Tibial nerve (tissue), 3 donors: ENCODE measurements around the gene ATP11A.

Experiments used
- POLR2A ChIP-seq, 2 donors: fragments of 450-650 bp; IDR thresholded peaks; one replicate each; pipeline ENCODE4 v1.6.1; 2017; ENCODE audit warnings: antibody characterized with exemption in 2 of 2, mild to moderate bottlenecking in 2 of 2, moderate library complexity in 2 of 2
- TF ChIP-seq, protein P1 (sequence below), 5 experiments: fragments of 200-600 bp in 3 of 5; fragments of 450-650 bp in 2 of 5; sonication (generic) in 3 of 5; IDR thresholded peaks; one replicate each; pipeline ENCODE4 v1.5.1; 2016 to 2019; ENCODE audit warnings: antibody characterized with exemption in 5 of 5, mild to moderate bottlenecking in 3 of 5, moderate library complexity in 2 of 5

GRCh38 chr13:112692104-112692503, 2.3 kb downstream of the ATP11A start:
- TF ChIP-seq, protein P1, sequence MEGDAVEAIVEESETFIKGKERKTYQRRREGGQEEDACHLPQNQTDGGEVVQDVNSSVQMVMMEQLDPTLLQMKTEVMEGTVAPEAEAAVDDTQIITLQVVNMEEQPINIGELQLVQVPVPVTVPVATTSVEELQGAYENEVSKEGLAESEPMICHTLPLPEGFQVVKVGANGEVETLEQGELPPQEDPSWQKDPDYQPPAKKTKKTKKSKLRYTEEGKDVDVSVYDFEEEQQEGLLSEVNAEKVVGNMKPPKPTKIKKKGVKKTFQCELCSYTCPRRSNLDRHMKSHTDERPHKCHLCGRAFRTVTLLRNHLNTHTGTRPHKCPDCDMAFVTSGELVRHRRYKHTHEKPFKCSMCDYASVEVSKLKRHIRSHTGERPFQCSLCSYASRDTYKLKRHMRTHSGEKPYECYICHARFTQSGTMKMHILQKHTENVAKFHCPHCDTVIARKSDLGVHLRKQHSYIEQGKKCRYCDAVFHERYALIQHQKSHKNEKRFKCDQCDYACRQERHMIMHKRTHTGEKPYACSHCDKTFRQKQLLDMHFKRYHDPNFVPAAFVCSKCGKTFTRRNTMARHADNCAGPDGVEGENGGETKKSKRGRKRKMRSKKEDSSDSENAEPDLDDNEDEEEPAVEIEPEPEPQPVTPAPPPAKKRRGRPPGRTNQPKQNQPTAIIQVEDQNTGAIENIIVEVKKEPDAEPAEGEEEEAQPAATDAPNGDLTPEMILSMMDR (IDR thresholded peaks at IDR 0.05) = no peak
- TF ChIP-seq POLR2A (IDR thresholded peaks at IDR 0.05) = no peak
